GM23248 (cell line): Measurements from ENCODE around the gene SAT2. TPM values are rescaled to one million over a fixed set of nuclear protein-coding genes. Genes with fewer than 3 reads are reported as not detected.

Source experiments
- DNase-seq: peaks from one replicate; pipeline ENCODE4 v3.0.0-alpha.2; 2015
- H2AFZ ChIP-seq: fragments of 200-600 bp; sonication (generic); 2 replicates; pipeline ENCODE4 v1.6.1; 2016; ENCODE audit warnings: antibody characterized with exemption
- H3F3A ChIP-seq: fragments of 200-600 bp; sonication (generic); 2 replicates; pipeline ENCODE4 v1.6.1; 2016; ENCODE audit warnings: mild to moderate bottlenecking, antibody characterized with exemption, mixed run types; ENCODE audit not compliant: insufficient read depth
- H3K27ac ChIP-seq: fragments of 200-600 bp; sonication (generic); 2 replicates; pipeline ENCODE4 v1.5.1; 2016; ENCODE audit warnings: mild to moderate bottlenecking
- H3K27me3 ChIP-seq: fragments of 200-600 bp; sonication (generic); replicated peaks from 2 replicates; pipeline ENCODE4 v1.6.1; 2016; ENCODE audit warnings: mild to moderate bottlenecking; ENCODE audit not compliant: insufficient read depth
- H3K36me3 ChIP-seq: fragments of 200-600 bp; sonication (generic); 2 replicates; pipeline ENCODE4 v1.6.1; 2016; ENCODE audit warnings: low read depth, mild to moderate bottlenecking
- H3K4me1 ChIP-seq: fragments of 200-600 bp; sonication (generic); 2 replicates; pipeline ENCODE4 v1.6.1; 2016; ENCODE audit warnings: mild to moderate bottlenecking; ENCODE audit not compliant: insufficient read depth
- H3K4me2 ChIP-seq: fragments of 200-600 bp; sonication (generic); one replicate; pipeline ENCODE4 v1.6.1; 2016; ENCODE audit warnings: mild to moderate bottlenecking; ENCODE audit not compliant: unreplicated experiment
- H3K4me3 ChIP-seq: fragments of 200-600 bp; sonication (generic); 2 replicates; pipeline ENCODE4 v1.5.1; 2016; ENCODE audit warnings: mild to moderate bottlenecking
- H3K79me2 ChIP-seq: fragments of 200-600 bp; sonication (generic); 2 replicates; pipeline ENCODE4 v1.6.1; 2016; ENCODE audit warnings: mild to moderate bottlenecking; ENCODE audit not compliant: insufficient read depth
- H3K9ac ChIP-seq: fragments of 200-600 bp; sonication (generic); 2 replicates; pipeline ENCODE4 v1.6.1; 2016; ENCODE audit warnings: mild to moderate bottlenecking
- H3K9me2 ChIP-seq: fragments of 200-600 bp; sonication (generic); 2 replicates; pipeline ENCODE4 v1.6.1; 2016; ENCODE audit warnings: mixed run types, mild to moderate bottlenecking, moderate library complexity; ENCODE audit not compliant: insufficient read depth
- H3K9me3 ChIP-seq: fragments of 200-600 bp; sonication (generic); one replicate; pipeline ENCODE4 v1.6.1; 2017; ENCODE audit warnings: low read depth
- H4K20me1 ChIP-seq: fragments of 200-600 bp; sonication (generic); 2 replicates; pipeline ENCODE4 v1.6.0; 2016; ENCODE audit not compliant: insufficient read depth
- EZH2 ChIP-seq: fragments of 200-600 bp; sonication (generic); IDR thresholded peaks from 2 replicates; pipeline ENCODE4 v1.6.1; 2018; ENCODE audit warnings: antibody characterized with exemption, mild to moderate bottlenecking; ENCODE audit not compliant: insufficient read depth, poor library complexity, severe bottlenecking
- EZH2phosphoT487 ChIP-seq: fragments of 200-600 bp; sonication (generic); IDR thresholded peaks from 2 replicates; pipeline ENCODE4 v1.6.1; 2018; ENCODE audit warnings: antibody characterized with exemption, moderate library complexity, mild to moderate bottlenecking, low read depth; ENCODE audit not compliant: insufficient read depth
- WGBS, 2 experiments: methylation state at CpG; one replicate each; pipeline ENCODE4 v1.1.6; 2015 to 2017; ENCODE audit warnings: low lambda C conversion rate in 2 of 2, low coverage in 1 of 2; ENCODE audit errors: missing lambda C conversion rate in 2 of 2; 5-methylcytosine and 5-hydroxymethylcytosine counted together
- in situ Hi-C: fragments of 300-500 bp; cut with MboI; formaldehyde crosslinking; loops from 2 replicates; pipeline ENCODE4 v1.15.0; 2020
- polyA plus RNA-seq: library from polyadenylated mRNA; unstranded; fragments of >200 nt; fragmentation: Nextera tagmentation; extraction: Ambion mirVana; gene quantifications from 2 replicates; pipeline ENCODE4 v1.2.1, GENCODE V29; 2016
- total RNA-seq: library from RNA; depleted of rRNA; stranded (reverse); fragments of >200 nt; shearing (Covaris generic); gene quantifications from 2 replicates; pipeline ENCODE4 v1.2.3, GENCODE V29; 2014

SAT2 gene
- total and polyA plus RNA-seq, 2 experiments from 2014 or later = 31.8 to 41.4 TPM

DNA sequence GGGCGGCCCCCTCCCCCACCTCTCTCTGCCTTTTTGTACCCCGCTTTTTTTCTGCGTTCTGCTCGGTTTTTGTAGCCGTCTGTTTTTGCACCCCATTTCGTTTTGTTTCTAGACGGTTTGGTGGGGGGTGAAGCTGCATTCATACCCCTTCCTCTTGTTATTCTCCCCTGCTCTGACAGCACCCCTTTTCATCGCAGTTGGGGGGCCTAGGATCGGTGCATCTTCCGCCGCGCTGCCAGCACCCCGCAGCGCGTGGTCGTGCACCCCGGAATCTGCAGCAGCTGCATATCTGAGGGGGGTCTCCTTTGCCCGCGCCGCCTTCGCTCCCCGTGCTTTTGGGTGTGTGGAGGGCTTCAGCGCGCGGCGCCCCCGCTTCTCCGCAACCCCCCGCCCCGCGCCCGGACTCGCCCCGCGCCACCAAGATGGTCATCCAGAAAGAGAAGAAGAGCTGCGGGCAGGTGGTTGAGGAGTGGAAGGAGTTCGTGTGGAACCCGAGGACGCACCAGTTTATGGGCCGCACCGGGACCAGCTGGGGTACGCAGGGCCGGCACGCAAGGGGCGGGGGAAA is 23.6 kb upstream of the SAT2 start:
- peak; percentile 62; the same call in 1 of the 2 replicates for TF ChIP-seq EZH2phosphoT487
- TF ChIP-seq EZH2 = peak; percentile 85
- in situ Hi-C loops = no loop called here
- H3K9me2 ChIP-seq = no peaks in the 10 kb centered on the region
- no peaks in the 10 kb centered on the region for H4K20me1 ChIP-seq
- H3F3A ChIP-seq = no peaks in the 10 kb centered on the region
- H3K4me2 ChIP-seq = peak overlapping the region; percentile 82
- no peak overlapping the region for H3K9ac ChIP-seq
- peak overlapping the region; percentile 61 for H3K4me3 ChIP-seq
- peaks cover 42% of the 10 kb centered on the region for H3K27me3 ChIP-seq
- H3K79me2 ChIP-seq = no peaks in the 10 kb centered on the region
- no peaks in the 10 kb centered on the region for H3K9me3 ChIP-seq
- no peak overlapping the region for H2AFZ ChIP-seq
- H3K27ac ChIP-seq = no peak overlapping the region
- 2 to 4% methylated on average over 29 to 44 of the region's 45 CpGs for WGBS, 2 experiments
- H3K36me3 ChIP-seq = no peaks in the 10 kb centered on the region
- DNase-seq = no peak
- no peaks in the 10 kb centered on the region; the same call in 1 of the 2 replicates for H3K4me1 ChIP-seq

GRCh38 chr17:7650509-7651096 is 23.0 kb upstream of the SAT2 start, which contains the start of gene ATP1B2:
Gene ATP1B2 (plus strand): TSS chr17:7650926. CDS start chr17:7651519, 593 bp downstream.
- Histone ChIP-seq H3K9me3 (no peaks in the 10 kb centered on the region), H3K27ac (no peak within 1 kb of the TSS), H2AFZ (peak within 1 kb of the TSS; percentile 58; the same call in 1 of the 2 replicates), H3K4me1 (no peaks in the 10 kb centered on the region; the same call in 1 of the 2 replicates), H3K79me2 (no peaks in the 10 kb centered on the region), H3K27me3 (peaks cover 42% of the 10 kb centered on the region), H3K9ac (no peak within 1 kb of the TSS), H3F3A (no peaks in the 10 kb centered on the region), H4K20me1 (no peaks in the 10 kb centered on the region), H3K36me3 (no peaks in the 10 kb centered on the region), H3K4me3 (peak within 1 kb of the TSS; percentile 61), H3K4me2 (peak within 1 kb of the TSS; percentile 82), H3K9me2 (no peaks in the 10 kb centered on the region)
- 5 to 8% methylated on average over 15 to 25 of the region's 34 CpGs for WGBS, 2 experiments
- DNase-seq = peak; percentile 46
- in situ Hi-C loops = no loop called here
- TF ChIP-seq EZH2 = no peak
- TF ChIP-seq EZH2phosphoT487 = no peak

GRCh38 chr17:7647018-7647417 is 19.4 kb upstream of the SAT2 start:
- in situ Hi-C loops = no loop called here
- no peak overlapping the region for H3K27ac ChIP-seq
- no peaks in the 10 kb centered on the region for H4K20me1 ChIP-seq
- WGBS, 2 experiments = 52 to 70% methylated on average over 4 of the region's 4 CpGs
- H3K27me3 ChIP-seq = peaks cover 21% of the 10 kb centered on the region
- H3K4me2 ChIP-seq = no peak overlapping the region
- H3F3A ChIP-seq = no peaks in the 10 kb centered on the region
- no peaks in the 10 kb centered on the region for H3K9me2 ChIP-seq
- no peaks in the 10 kb centered on the region for H3K79me2 ChIP-seq
- H3K4me1 ChIP-seq = no peaks in the 10 kb centered on the region; the same call in 1 of the 2 replicates
- no peak overlapping the region for H3K4me3 ChIP-seq
- H3K9ac ChIP-seq = no peak overlapping the region
- no peak overlapping the region for H2AFZ ChIP-seq
- no peak for TF ChIP-seq EZH2phosphoT487
- no peak for TF ChIP-seq EZH2
- DNase-seq = no peak
- no peaks in the 10 kb centered on the region for H3K36me3 ChIP-seq
- H3K9me3 ChIP-seq = no peaks in the 10 kb centered on the region

GRCh38 chr17:7646457-7646856 is 18.8 kb upstream of the SAT2 start:
- no peak for TF ChIP-seq EZH2
- TF ChIP-seq EZH2phosphoT487 = no peak
- in situ Hi-C loops = no loop called here

More at GRCh38 chr17:7646457-7646856, 18.8 kb upstream of the SAT2 start:
- Histone ChIP-seq H3F3A (no peaks in the 10 kb centered on the region), H3K4me2 (no peak overlapping the region), H3K27ac (no peak overlapping the region), H3K9me2 (no peaks in the 10 kb centered on the region), H3K4me3 (no peak overlapping the region), H2AFZ (no peak overlapping the region), H3K36me3 (no peaks in the 10 kb centered on the region), H3K9ac (no peak overlapping the region), H4K20me1 (no peaks in the 10 kb centered on the region), H3K9me3 (no peaks in the 10 kb centered on the region), H3K4me1 (no peaks in the 10 kb centered on the region; the same call in 1 of the 2 replicates), H3K27me3 (peaks cover 15% of the 10 kb centered on the region), H3K79me2 (no peaks in the 10 kb centered on the region)
- 41% methylated on average over 9 of the region's 9 CpGs for WGBS, 2 experiments
- no peak for DNase-seq
